Measurements from ENCODE around the gene C11orf68.

C11orf68 gene

DNA sequence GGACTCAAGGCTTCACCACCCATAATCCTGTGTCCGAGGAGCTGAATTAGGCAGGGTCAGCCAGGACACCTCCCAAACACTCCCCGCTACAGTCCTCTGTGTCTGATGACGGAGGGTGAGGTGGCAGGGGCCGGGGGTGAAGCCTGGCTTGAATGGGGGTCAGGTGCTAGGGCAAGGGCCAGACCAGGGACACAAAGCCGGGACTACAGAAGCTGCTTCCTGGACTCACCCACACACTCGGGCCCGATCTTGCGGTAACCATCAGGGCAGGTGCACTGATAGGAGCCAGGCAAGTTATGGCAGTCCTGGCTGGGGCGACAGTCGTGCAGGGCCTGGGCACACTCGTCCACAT is 48.6 kb downstream of the C11orf68 start:
- DNase-seq = no peak

- no peak for DNase-seq
Observed at GRCh38 chr11:65869643-65870306, 49.1 kb downstream of the C11orf68 start.

- no peak for DNase-seq
Observed at GRCh38 chr11:65868907-65869306, 50.0 kb downstream of the C11orf68 start.

DNA sequence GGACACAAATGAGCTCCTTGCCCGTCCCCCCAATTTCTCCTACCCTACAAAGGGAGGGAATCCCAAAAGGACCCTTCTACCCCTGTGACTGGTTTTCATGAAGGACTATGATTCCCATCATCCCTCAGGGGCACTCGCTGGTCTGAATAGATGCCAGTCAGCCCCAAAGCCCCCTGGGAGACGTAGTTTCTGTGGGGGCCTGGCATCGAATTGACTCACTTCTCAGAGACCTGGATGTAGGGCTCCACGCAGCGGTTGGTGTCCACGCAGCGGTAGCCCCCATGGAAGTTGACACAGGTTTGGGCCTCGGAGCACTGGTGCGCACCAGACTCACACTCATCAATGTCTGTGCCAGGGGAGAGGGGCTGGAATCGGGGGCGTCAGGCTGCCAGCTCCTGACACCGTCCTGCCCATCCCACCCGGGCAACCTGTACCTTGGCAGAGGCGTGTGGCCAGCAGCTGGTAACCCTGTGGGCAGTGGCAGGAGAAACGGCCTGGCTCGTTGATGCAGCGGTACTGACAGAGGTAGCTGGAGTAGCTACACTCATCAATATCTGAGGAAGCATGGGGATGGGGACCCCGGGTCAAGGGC is 50.7 kb downstream of the C11orf68 start:
- DNase-seq = no peak

DNA sequence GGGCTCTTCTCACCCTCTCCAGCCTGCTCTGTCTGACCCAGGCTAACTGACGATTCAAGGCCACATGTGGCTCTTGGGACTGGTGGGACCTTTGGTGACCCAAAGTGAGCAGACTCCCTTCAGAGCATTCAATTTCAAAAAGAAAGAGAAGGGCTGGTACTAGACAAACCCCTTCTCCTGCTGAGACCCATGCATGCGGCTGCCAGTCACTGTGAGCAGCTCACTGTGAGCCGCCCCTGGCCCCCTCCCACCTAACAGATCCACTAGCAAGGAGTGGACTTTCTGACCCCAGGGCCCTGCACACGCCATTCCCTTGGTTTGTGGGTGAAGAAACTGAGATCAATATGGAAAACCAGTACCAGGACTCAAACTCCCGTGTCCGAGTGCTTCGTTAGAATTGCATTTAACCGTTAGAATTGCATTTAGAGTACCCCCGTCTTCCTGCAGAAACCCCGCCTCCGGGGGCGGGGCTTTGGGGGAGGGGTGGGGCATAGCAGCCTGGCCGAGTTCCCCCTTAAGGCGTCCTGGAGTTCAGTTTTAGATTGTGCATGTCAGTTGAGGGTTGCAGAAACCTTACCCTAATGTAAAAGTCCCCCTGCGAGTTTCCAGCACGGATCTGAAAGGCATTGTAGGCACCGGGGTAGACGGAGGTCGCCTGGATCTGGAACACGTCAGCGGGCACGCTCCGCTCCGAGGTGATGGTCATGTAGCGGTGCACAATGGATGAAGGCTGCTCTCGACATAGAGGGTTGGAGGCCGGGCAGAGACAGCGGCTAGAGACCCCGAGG is 51.4 kb downstream of the C11orf68 start:
- no peak for DNase-seq
